ENCODE data around the gene MAPKAPK3. TPM values are rescaled to one million over a fixed set of nuclear protein-coding genes. Genes with fewer than 3 reads are reported as not detected.

The MAPKAPK3 gene
- polyA plus RNA-seq, 1 donor from 2014 or later: 4.3 TPM

GRCh38 chr3:50655009-50655830, 38.3 kb downstream of the MAPKAPK3 start:
- Histone ChIP-seq H3K36me3 (ENCODE audit: insufficient read depth, low read length) (no peaks in the 10 kb centered on the region), H3K27me3 (ENCODE audit: insufficient read depth, low read depth, low read length) (no peaks in the 10 kb centered on the region), H3K9ac (ENCODE audit: low read length) (no peak overlapping the region), H3K9me2 (ENCODE audit: insufficient read depth, low read length) (no peaks in the 10 kb centered on the region), H4K20me1 (ENCODE audit: insufficient read depth) (no peaks in the 10 kb centered on the region), H3K4me3 (ENCODE audit: low read length) (no peak overlapping the region), H2AFZ (ENCODE audit: low read depth, low read length) (no peak overlapping the region), H3F3A (ENCODE audit: insufficient read depth, low read length, poor library complexity, severe bottlenecking) (no peaks in the 10 kb centered on the region), H3K79me2 (replicated peaks; ENCODE audit: insufficient read depth, low read length) (no peaks in the 10 kb centered on the region), H3K4me2 (ENCODE audit: low read length) (no peak overlapping the region), H3K27ac (ENCODE audit: low read length) (no peak overlapping the region), H3K9me3 (ENCODE audit: low read length) (no peaks in the 10 kb centered on the region)
- TF ChIP-seq SMC3 (conservative IDR thresholded peaks at IDR 0.05; ENCODE audit: poor library complexity) (no peak), MXI1 (conservative IDR thresholded peaks at IDR 0.05; ENCODE audit: poor library complexity, severe bottlenecking) (no peak)

DNA sequence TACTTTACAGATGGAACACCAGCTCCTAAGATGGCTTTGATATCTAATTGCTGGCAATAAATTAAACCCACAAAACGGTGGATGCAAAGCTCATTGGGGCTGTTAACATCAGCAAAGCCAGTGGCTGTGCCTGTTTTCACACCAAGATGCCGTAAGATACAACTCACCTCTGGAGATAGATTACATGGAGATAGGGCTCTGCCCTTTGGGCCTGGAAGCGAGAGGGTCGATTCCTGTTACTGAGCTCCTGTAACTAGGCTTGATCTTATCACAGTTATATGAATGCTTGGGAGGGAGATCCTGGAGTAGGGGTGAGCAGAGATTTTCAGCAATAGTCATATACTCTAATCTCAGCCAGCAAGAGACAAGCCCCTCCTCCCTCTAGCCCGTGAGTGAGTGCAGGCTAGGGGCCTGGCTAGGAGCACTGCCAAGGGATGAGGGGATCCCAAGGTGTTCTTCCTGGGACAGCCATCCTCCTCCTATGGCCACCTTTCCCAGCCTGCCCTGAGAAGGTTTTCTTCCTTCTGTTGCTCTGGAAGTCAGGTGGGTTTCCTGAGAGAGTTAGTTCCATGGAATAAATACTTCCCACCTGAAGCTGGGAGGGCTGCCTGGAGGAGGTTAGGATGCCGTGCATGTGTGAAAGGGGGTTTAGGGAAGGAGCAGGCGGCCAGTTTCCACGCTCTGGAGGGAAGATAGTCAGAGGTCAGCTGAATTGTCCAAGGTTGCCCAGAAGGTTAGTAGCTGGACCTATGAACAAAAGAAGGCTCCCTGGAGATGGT, 39.7 kb downstream of the MAPKAPK3 start:
- Histone ChIP-seq H3K27ac (ENCODE audit: low read length) (no peak overlapping the region), H3K4me3 (ENCODE audit: low read length) (no peak overlapping the region), H3K4me2 (ENCODE audit: low read length) (no peak overlapping the region), H3K36me3 (ENCODE audit: insufficient read depth, low read length) (no peaks in the 10 kb centered on the region), H3F3A (ENCODE audit: insufficient read depth, low read length, poor library complexity, severe bottlenecking) (no peaks in the 10 kb centered on the region), H3K9me2 (ENCODE audit: insufficient read depth, low read length) (no peaks in the 10 kb centered on the region), H2AFZ (ENCODE audit: low read depth, low read length) (no peak overlapping the region), H3K27me3 (ENCODE audit: insufficient read depth, low read depth, low read length) (no peaks in the 10 kb centered on the region), H3K9me3 (ENCODE audit: low read length) (no peaks in the 10 kb centered on the region), H3K9ac (ENCODE audit: low read length) (no peak overlapping the region), H3K79me2 (replicated peaks; ENCODE audit: insufficient read depth, low read length) (no peaks in the 10 kb centered on the region), H4K20me1 (ENCODE audit: insufficient read depth) (no peaks in the 10 kb centered on the region)
- no peak for TF ChIP-seq EP300 (conservative IDR thresholded peaks at IDR 0.05; ENCODE audit: poor library complexity, severe bottlenecking)
- TF ChIP-seq TAF1 (IDR thresholded peaks at IDR 0.05; ENCODE audit: low read depth): no peak

- H3K36me3 ChIP-seq (ENCODE audit: insufficient read depth, low read length): no peaks in the 10 kb centered on the region
- H3K9me3 ChIP-seq (ENCODE audit: low read length): no peaks in the 10 kb centered on the region
- H2AFZ ChIP-seq (ENCODE audit: low read depth, low read length): no peak overlapping the region
- H3K4me3 ChIP-seq (ENCODE audit: low read length): no peak overlapping the region
- no peaks in the 10 kb centered on the region for H4K20me1 ChIP-seq (ENCODE audit: insufficient read depth)
- H3F3A ChIP-seq (ENCODE audit: insufficient read depth, low read length, poor library complexity, severe bottlenecking): no peaks in the 10 kb centered on the region
- H3K9me2 ChIP-seq (ENCODE audit: insufficient read depth, low read length): no peaks in the 10 kb centered on the region
- no peaks in the 10 kb centered on the region for H3K79me2 ChIP-seq (replicated peaks; ENCODE audit: insufficient read depth, low read length)
- H3K4me2 ChIP-seq (ENCODE audit: low read length): no peak overlapping the region
- no peak overlapping the region for H3K9ac ChIP-seq (ENCODE audit: low read length)
- H3K27ac ChIP-seq (ENCODE audit: low read length): no peak overlapping the region
- TF ChIP-seq TAF1 (IDR thresholded peaks at IDR 0.05; ENCODE audit: low read depth) (no peak), CTCF (IDR thresholded peaks at IDR 0.05; ENCODE audit: poor library complexity, severe bottlenecking) (no peak), MXI1 (conservative IDR thresholded peaks at IDR 0.05; ENCODE audit: poor library complexity, severe bottlenecking) (no peak), POLR2AphosphoS5 (IDR thresholded peaks at IDR 0.05) (no peak), REST (IDR thresholded peaks at IDR 0.05; ENCODE audit: borderline replicate concordance) (no peak)
- no peaks in the 10 kb centered on the region for H3K27me3 ChIP-seq (ENCODE audit: insufficient read depth, low read depth, low read length)
Measured at GRCh38 chr3:50657407-50657806, 40.5 kb downstream of the MAPKAPK3 start.
